ENCODE measurements around the gene RPN2.

Gene RPN2

DNA sequence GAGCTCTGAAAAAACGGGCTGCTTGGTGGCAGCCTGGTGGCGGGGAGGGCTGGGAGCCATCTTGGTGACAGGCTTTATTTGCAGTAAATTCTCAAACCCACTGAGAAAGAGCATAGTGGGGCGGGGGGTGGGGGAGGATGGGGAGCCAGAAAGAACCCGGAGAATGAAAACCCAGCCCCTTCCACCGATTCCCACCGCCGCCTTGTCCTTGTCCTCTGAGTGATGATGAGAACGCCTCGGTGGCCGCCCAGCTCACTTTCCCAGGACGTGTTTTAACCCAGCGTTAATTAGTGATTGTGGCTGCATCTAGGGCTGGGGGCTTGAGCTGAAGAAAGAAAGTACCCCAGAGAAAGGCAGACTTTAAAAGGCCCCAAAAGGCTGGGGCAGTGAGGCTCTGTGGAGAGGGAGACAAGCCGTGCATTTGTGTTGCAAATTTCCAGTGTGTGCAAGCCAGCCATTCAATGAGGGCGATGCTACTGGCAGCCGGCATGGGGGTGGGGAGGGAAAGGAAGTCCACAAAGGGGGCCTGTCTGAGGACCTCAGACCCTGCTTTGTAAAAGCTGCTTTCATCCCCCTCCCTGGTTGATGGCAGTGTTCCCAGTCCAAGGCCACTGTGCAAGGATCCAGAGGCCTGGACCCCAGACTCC lies 88.7 kb downstream of the RPN2 start:
- Histone ChIP-seq H3K36me3 (ENCODE audit: control insufficient read depth, insufficient read depth, low read length) (no peaks in the 10 kb centered on the region), H3K27me3 (replicated peaks; ENCODE audit: control insufficient read depth, insufficient read depth, low read length) (no peaks in the 10 kb centered on the region), H3K4me3 (replicated peaks; ENCODE audit: low read depth, low read length) (no peak overlapping the region)
- TF ChIP-seq, protein P1, sequence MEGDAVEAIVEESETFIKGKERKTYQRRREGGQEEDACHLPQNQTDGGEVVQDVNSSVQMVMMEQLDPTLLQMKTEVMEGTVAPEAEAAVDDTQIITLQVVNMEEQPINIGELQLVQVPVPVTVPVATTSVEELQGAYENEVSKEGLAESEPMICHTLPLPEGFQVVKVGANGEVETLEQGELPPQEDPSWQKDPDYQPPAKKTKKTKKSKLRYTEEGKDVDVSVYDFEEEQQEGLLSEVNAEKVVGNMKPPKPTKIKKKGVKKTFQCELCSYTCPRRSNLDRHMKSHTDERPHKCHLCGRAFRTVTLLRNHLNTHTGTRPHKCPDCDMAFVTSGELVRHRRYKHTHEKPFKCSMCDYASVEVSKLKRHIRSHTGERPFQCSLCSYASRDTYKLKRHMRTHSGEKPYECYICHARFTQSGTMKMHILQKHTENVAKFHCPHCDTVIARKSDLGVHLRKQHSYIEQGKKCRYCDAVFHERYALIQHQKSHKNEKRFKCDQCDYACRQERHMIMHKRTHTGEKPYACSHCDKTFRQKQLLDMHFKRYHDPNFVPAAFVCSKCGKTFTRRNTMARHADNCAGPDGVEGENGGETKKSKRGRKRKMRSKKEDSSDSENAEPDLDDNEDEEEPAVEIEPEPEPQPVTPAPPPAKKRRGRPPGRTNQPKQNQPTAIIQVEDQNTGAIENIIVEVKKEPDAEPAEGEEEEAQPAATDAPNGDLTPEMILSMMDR (IDR thresholded peaks at IDR 0.05; ENCODE audit: insufficient read depth, low read length, poor library complexity, severe bottlenecking): no peak
- DNase-seq (ENCODE audit: extremely low read depth, insufficient read length): no peak

DNA sequence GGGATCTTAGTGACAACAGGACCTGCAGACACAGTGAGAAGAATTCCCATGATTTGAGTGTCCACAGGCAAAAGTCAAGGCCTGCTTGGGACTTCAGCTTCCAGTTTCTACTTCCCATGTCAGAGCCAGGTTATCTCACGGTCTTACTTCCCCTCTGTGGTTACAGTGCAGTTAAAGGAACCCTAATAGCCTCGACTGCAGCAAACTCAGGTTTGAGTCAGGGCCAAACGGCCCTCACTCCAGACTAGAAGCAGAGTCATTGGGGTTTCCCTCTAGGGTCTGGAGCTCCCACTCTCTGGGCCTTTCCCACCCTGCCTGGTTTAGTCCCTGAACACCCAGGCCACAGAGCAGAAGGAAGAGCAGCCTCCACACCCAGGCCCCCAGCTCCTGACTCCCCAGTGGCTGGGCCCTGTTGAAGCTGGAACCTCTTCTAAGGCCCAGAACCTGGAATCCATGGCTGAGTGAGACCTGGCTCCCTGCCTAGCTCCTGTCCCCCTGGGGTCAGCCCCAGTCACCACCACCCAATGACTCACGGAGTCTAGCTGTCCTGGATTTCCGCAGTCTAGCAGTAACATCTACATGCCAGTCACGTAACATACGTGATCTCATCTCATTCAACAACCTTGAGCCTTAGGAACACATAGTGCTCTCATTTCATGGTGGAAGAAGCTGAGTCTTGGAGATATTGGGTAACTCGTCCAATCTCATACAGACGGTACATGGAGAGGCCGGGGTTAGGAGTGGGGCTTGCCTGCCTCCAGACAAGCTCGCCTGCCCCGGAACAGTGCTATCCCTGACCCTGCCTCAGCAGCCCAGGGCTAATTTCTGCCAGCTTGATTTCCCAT lies 91.7 kb downstream of the RPN2 start:
- H3K27me3 ChIP-seq (replicated peaks; ENCODE audit: control insufficient read depth, insufficient read depth, low read length): no peaks in the 10 kb centered on the region
- no peaks in the 10 kb centered on the region for H3K36me3 ChIP-seq (ENCODE audit: control insufficient read depth, insufficient read depth, low read length)
- TF ChIP-seq, protein P1 (IDR thresholded peaks at IDR 0.05; ENCODE audit: insufficient read depth, low read length, poor library complexity, severe bottlenecking): no peak
- peak; percentile 72 for DNase-seq (ENCODE audit: extremely low read depth, insufficient read length)
- no peak overlapping the region for H3K4me3 ChIP-seq (replicated peaks; ENCODE audit: low read depth, low read length)

DNA sequence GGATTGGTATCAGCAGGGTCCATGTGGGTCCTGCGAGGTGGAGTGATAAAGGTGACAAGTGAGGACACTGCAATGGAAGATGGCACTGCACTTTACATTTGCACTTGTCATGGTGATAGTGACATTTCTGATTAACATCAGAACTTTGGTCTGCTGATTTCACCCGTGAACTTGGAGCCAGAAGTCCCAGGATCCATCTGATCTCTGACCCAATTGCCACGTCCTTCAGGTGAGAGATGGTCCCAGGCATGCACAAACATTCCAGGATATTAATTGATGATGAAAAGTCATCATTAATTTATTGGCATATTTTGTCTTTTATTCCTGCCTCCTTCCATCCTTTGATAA lies 92.3 kb downstream of the RPN2 start:
- no peaks in the 10 kb centered on the region for H3K36me3 ChIP-seq (ENCODE audit: control insufficient read depth, insufficient read depth, low read length)
- DNase-seq (ENCODE audit: extremely low read depth, insufficient read length): no peak
- H3K27me3 ChIP-seq (replicated peaks; ENCODE audit: control insufficient read depth, insufficient read depth, low read length): no peaks in the 10 kb centered on the region
- H3K4me3 ChIP-seq (replicated peaks; ENCODE audit: low read depth, low read length): no peak overlapping the region
- TF ChIP-seq, protein P1 (IDR thresholded peaks at IDR 0.05; ENCODE audit: insufficient read depth, low read length, poor library complexity, severe bottlenecking): no peak

DNA sequence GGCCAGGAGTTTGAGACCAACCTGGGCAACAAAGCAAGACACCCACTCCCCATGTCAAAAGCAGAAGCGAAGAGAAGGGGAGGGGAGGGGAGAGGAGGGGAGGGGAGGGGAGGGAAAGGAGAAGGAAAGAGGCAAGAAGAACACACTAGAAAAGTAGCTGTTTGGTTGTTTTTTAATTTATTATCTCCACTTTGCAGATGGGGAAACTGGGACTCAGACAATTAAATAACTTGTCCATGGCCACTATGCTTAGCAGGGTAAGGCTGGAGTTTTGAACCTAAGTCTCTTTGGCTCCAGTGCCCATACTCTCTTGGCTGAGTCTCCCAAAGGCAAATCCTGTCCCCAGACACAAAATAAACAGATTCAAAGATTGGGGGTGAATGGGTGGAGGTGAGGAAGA lies 94.9 kb downstream of the RPN2 start:
- TF ChIP-seq, protein P1 (IDR thresholded peaks at IDR 0.05; ENCODE audit: insufficient read depth, low read length, poor library complexity, severe bottlenecking): no peak
- Histone ChIP-seq H3K4me3 (replicated peaks; ENCODE audit: low read depth, low read length) (no peak overlapping the region), H3K36me3 (ENCODE audit: control insufficient read depth, insufficient read depth, low read length) (no peaks in the 10 kb centered on the region), H3K27me3 (replicated peaks; ENCODE audit: control insufficient read depth, insufficient read depth, low read length) (no peaks in the 10 kb centered on the region)
- DNase-seq (ENCODE audit: extremely low read depth, insufficient read length): no peak

DNA sequence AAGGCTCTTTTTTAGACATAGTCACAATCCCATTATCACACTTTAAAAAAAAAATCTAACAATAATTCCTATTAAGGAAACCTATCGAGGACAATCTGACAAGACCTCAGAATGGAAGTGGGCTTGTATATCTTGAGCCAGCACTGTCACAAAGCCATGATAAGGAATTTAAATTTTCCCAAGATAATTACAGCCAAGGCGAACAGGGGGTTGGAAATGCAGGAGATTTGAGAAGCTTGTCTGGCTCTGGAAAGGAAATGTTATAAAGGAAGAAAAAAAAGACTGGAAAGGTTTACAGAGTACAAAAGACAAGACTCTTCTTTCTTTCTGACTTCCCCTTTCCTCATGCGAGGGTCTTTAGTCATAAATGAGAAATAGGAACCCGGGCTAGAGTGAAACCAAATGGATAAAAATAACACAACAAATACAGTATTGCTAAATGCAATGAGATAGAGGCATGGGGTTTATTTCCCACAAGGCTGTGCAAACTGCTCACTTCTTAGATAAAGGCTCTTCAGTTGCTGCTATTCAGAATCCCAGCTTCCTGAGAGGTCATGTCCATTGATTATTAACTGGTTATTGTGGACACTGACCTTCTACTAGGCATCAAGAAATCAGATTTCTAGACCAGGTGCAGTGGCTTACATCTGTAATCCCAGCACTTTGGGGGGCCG lies 95.9 kb downstream of the RPN2 start:
- no peaks in the 10 kb centered on the region for H3K27me3 ChIP-seq (replicated peaks; ENCODE audit: control insufficient read depth, insufficient read depth, low read length)
- peak; percentile 42 for DNase-seq (ENCODE audit: extremely low read depth, insufficient read length)
- no peaks in the 10 kb centered on the region for H3K36me3 ChIP-seq (ENCODE audit: control insufficient read depth, insufficient read depth, low read length)
- no peak overlapping the region for H3K4me3 ChIP-seq (replicated peaks; ENCODE audit: low read depth, low read length)
- TF ChIP-seq, protein P1 (IDR thresholded peaks at IDR 0.05; ENCODE audit: insufficient read depth, low read length, poor library complexity, severe bottlenecking): no peak
